CD4-positive, alpha-beta T cell treated with Interleukin-15 for 4 hours (primary cell): ENCODE results near the gene ETV3L.
"Not testable (repeated sequence)": the region's sequence is repeated elsewhere in the genome, so short reads cannot be mapped to it uniquely, and the experiment has no call there.

Source experiments
- DNase-seq: peaks from one replicate; pipeline ENCODE4 v3.0.0-alpha.2; 2020; ENCODE audit warnings: low spot score

ETV3L gene

DNA sequence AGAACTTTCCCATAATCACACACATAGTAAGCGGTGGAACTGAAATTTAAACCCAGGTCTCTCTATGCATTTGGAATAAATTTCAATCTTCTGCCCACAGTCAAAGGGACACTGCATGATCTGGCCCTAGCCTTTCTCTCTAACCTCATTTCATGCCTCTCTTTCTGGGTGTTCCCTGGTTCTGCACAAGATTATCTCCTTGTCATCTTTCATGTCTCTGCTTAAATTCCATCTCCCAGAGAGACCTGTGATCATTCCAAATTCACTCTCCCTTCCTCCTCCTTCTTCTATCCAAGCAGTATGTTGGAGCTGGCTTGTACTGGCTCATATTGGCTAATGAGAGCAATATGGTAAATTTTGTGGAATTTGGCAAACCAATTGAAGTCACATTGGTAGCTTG, 22.2 kb downstream of the ETV3L start:
- DNase-seq: no peak

GRCh38 chr1:157073944-157074685, 25.5 kb downstream of the ETV3L start:
- DNase-seq: peak; percentile 13

GRCh38 chr1:157069601-157070000, 30.0 kb downstream of the ETV3L start:
- no peak for DNase-seq

GRCh38 chr1:157059241-157059640, 40.4 kb downstream of the ETV3L start:
- DNase-seq: not testable (repeated sequence)

GRCh38 chr1:157056269-157056668, 43.3 kb downstream of the ETV3L start:
- DNase-seq: no peak

DNA sequence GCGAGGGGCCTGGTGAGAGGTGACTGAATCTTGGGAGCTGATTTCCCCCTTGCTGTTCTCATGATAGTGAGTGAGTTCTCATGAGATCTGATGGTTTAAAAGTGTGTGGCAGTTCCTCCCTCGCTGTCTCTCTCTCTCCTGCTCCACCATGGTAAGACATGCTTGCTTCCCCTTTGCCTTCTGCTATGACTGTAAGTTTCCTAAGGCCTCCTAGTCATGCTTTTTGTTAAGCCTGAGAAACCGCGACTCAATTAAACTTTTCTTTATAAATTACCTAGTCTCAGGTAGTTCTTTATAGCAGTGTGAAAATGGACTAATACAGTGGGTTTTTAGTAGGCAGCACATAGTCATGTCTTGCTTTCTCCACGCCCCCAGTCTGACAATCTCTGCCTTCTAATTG, 43.9 kb downstream of the ETV3L start:
- DNase-seq: not testable (repeated sequence)

- no peak for DNase-seq
These were observed 48.8 kb downstream of the ETV3L start for GRCh38 chr1:157050836-157051235.

- DNase-seq: no peak
These were observed 52.6 kb downstream of the ETV3L start for GRCh38 chr1:157047062-157047410.

GRCh38 chr1:157045250-157046218, 54.1 kb downstream of the ETV3L start, which contains the start of gene ARHGEF11:
TSS of gene ARHGEF11 (minus strand) at chr1:157045742. CDS start at chr1:157044330, 1,412 bp downstream.
- DNase-seq: no peak

- DNase-seq: no peak
These were observed 55.3 kb downstream of the ETV3L start for GRCh38 chr1:157044326-157044725.

- no peak for DNase-seq
These were observed 55.9 kb downstream of the ETV3L start for GRCh38 chr1:157043685-157044084.

GRCh38 chr1:157042846-157043245, 56.8 kb downstream of the ETV3L start:
- no peak for DNase-seq
